NCI-H748 (cell line): ENCODE measurements around the gene GAS6.
A peak's percentile ranks its signal among the peaks of the same experiment; 100 is the strongest.
"Not testable (repeated sequence)": the region's sequence is repeated elsewhere in the genome, so short reads cannot be mapped to it uniquely, and the experiment has no call there.

Experiments
- DNase-seq: peaks from one replicate; lab custom pipeline; 2025; ENCODE audit not compliant: unreplicated experiment; lab: John Stamatoyannopoulos, UW

Gene GAS6

GRCh38 chr13:113874177-113874576 is 10.3 kb upstream of the GAS6 start:
- no peak for DNase-seq

GRCh38 chr13:113869263-113869662 is 5.4 kb upstream of the GAS6 start:
- DNase-seq: no peak

GRCh38 chr13:113867913-113868312 is 4.0 kb upstream of the GAS6 start:
- DNase-seq: not testable (repeated sequence)

- no peak for DNase-seq
Observed at GRCh38 chr13:113865427-113865826, 1.6 kb upstream of the GAS6 start.

GRCh38 chr13:113864273-113864890 is 506 bp upstream of the GAS6 start:
- DNase-seq: peak; percentile 21

GRCh38 chr13:113862931-113863523 is 849 bp downstream of the GAS6 start:
- peak; percentile 45 for DNase-seq

GRCh38 chr13:113862191-113862930 is 1.5 kb downstream of the GAS6 start:
- no peak for DNase-seq

GRCh38 chr13:113861433-113862030 is 2.3 kb downstream of the GAS6 start:
- no peak for DNase-seq

GRCh38 chr13:113860665-113861432 is 3.0 kb downstream of the GAS6 start:
- no peak for DNase-seq

- DNase-seq: no peak
Observed at GRCh38 chr13:113860051-113860664, 3.7 kb downstream of the GAS6 start.

GRCh38 chr13:113859311-113860050 is 4.4 kb downstream of the GAS6 start:
- DNase-seq: no peak

- DNase-seq: no peak
Observed at GRCh38 chr13:113857531-113858195, 6.2 kb downstream of the GAS6 start.

GRCh38 chr13:113856716-113857065 is 7.2 kb downstream of the GAS6 start:
- no peak for DNase-seq

- DNase-seq: no peak
Observed at GRCh38 chr13:113855931-113856715, 7.8 kb downstream of the GAS6 start.

- DNase-seq: no peak
Observed at GRCh38 chr13:113855012-113855921, 8.6 kb downstream of the GAS6 start.

GRCh38 chr13:113854238-113855011 is 9.5 kb downstream of the GAS6 start:
- no peak for DNase-seq
